ENCODE results near the gene ARHGAP12.

DNA sequence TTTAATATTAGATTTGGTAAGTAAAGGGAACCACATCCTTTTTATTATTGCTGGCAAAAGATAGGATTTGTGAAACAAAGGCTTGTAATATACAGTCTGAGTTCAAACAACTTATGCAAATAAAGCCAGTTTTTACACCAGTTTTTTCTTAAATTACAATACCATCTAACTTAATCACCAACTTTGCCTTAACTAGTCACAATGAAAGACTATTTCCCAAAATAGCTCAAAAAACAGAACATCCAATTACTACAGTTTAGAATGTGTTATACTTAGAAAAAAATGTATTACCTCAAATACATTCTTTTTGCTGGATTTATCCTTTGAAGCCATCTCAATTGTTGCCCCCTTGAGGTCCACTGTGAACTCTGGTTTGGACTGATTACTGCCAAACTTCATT lies 108.5 kb downstream of the ARHGAP12 start:
- TF ChIP-seq REST (IDR thresholded peaks at IDR 0.05; ENCODE audit: borderline replicate concordance) = no peak
- TF ChIP-seq CTCF (IDR thresholded peaks at IDR 0.05; ENCODE audit: poor library complexity, severe bottlenecking) = no peak
- no peak for TF ChIP-seq TAF1 (IDR thresholded peaks at IDR 0.05; ENCODE audit: low read depth)
- no peak for TF ChIP-seq POLR2AphosphoS5 (IDR thresholded peaks at IDR 0.05)

Data from neural cell (in vitro differentiated cells).